Measurements from ENCODE around the gene GARIN5A. TPM values are rescaled to one million over a fixed set of nuclear protein-coding genes. Genes with fewer than 3 reads are reported as not detected.
A peak's percentile ranks its signal among the peaks of the same experiment; 100 is the strongest.

GARIN5A gene
- total RNA-seq, 3 donors from 2014 or later: 1.7 to 3.0 (median 2.6) TPM

- intact Hi-C loops (cut with DNase I, micrococcal nuclease): no loop called here
- DNase-seq (no peak), ATAC-seq (no peak)
- H3K4me1 ChIP-seq (ENCODE audit: low read depth): no peaks in the 10 kb centered on the region
- H3K4me3 ChIP-seq: no peak overlapping the region
- TF ChIP-seq, protein P1, sequence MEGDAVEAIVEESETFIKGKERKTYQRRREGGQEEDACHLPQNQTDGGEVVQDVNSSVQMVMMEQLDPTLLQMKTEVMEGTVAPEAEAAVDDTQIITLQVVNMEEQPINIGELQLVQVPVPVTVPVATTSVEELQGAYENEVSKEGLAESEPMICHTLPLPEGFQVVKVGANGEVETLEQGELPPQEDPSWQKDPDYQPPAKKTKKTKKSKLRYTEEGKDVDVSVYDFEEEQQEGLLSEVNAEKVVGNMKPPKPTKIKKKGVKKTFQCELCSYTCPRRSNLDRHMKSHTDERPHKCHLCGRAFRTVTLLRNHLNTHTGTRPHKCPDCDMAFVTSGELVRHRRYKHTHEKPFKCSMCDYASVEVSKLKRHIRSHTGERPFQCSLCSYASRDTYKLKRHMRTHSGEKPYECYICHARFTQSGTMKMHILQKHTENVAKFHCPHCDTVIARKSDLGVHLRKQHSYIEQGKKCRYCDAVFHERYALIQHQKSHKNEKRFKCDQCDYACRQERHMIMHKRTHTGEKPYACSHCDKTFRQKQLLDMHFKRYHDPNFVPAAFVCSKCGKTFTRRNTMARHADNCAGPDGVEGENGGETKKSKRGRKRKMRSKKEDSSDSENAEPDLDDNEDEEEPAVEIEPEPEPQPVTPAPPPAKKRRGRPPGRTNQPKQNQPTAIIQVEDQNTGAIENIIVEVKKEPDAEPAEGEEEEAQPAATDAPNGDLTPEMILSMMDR (IDR thresholded peaks at IDR 0.05): no peak
- no peaks in the 10 kb centered on the region for H3K9me3 ChIP-seq
- no peaks in the 10 kb centered on the region for H3K36me3 ChIP-seq (ENCODE audit: low read depth)
These were observed 38.7 kb downstream of the GARIN5A start for GRCh38 chr19:50437862-50438449.

DNA sequence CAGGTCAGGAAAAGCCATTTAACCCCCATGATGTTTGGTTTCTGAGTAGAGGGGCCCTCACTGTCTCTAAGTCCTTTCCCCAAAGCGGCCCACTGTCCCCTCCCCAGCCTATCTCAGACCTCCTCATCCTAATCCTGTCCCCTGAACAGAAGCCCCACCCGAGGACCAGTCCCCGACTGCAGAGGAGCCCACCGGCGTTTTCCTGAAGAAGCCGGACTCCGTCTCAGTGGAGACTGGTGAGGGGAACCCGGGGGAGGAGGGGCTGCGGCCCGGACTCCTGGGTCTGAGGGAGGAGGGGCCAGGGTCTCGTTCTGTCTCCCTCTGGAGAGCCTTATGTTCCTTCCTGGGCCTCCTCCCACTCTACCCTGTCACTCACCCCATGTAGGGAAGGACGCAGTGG is 41.0 kb downstream of the GARIN5A start:
- ATAC-seq (no peak), DNase-seq (no peak)
- intact Hi-C loops (cut with DNase I, micrococcal nuclease): no loop called here
- H3K36me3 ChIP-seq (ENCODE audit: low read depth): no peaks in the 10 kb centered on the region
- H3K4me3 ChIP-seq: no peak overlapping the region
- TF ChIP-seq, protein P1 (IDR thresholded peaks at IDR 0.05): no peak
- H3K9me3 ChIP-seq: no peaks in the 10 kb centered on the region
- H3K4me1 ChIP-seq (ENCODE audit: low read depth): peaks cover 4% of the 10 kb centered on the region

GRCh38 chr19:50435221-50435620 is 41.4 kb downstream of the GARIN5A start:
- no peak for DNase-seq
- H3K36me3 ChIP-seq (ENCODE audit: low read depth): no peaks in the 10 kb centered on the region
- no peaks in the 10 kb centered on the region for H3K9me3 ChIP-seq
- intact Hi-C loops (cut with DNase I, micrococcal nuclease): no loop called here
- no peak overlapping the region for H3K4me3 ChIP-seq
- peaks cover 4% of the 10 kb centered on the region for H3K4me1 ChIP-seq (ENCODE audit: low read depth)
- TF ChIP-seq, protein P1 (IDR thresholded peaks at IDR 0.05): no peak
- ATAC-seq: no peak

DNA sequence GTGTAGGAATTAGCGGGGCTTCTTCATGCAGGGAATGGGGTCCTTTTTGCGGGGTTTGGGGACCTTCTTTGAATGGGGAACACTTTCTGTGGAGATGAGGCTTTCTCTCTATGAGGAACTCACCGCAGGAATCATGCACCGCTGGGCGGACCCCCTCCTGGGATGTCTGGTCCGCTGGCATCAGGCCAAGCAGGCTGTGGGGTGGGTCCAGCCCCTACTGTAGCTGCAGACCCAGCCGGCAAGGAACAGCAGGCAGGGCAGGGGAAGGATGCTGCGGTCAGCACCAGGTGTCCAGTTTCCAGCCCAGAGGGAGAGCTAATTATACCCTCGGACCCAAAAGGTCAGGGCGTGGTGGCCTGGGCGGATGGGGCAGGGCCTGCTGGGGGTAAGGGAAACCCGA is 42.1 kb downstream of the GARIN5A start:
- no peaks in the 10 kb centered on the region for H3K36me3 ChIP-seq (ENCODE audit: low read depth)
- peaks cover 4% of the 10 kb centered on the region for H3K4me1 ChIP-seq (ENCODE audit: low read depth)
- TF ChIP-seq, protein P1 (IDR thresholded peaks at IDR 0.05): no peak
- no peak overlapping the region for H3K4me3 ChIP-seq
- peak in 1 of 3 donors; percentile 72 for DNase-seq
- no peak for ATAC-seq
- intact Hi-C loops (cut with DNase I, micrococcal nuclease): no loop called here
- H3K9me3 ChIP-seq: no peaks in the 10 kb centered on the region

- intact Hi-C loops (cut with DNase I, micrococcal nuclease): no loop called here
- no peaks in the 10 kb centered on the region for H3K36me3 ChIP-seq (ENCODE audit: low read depth)
- H3K4me3 ChIP-seq: no peak overlapping the region
- H3K4me1 ChIP-seq (ENCODE audit: low read depth): peaks cover 4% of the 10 kb centered on the region
- DNase-seq (no peak), ATAC-seq (no peak)
- no peaks in the 10 kb centered on the region for H3K9me3 ChIP-seq
- TF ChIP-seq, protein P1 (IDR thresholded peaks at IDR 0.05): no peak
These were observed 43.2 kb downstream of the GARIN5A start for GRCh38 chr19:50433201-50434180.

Data from mucosa of descending colon (tissue), 3 donors.